ENCODE results near the gene TNPO2.

TNPO2 gene

GRCh38 chr19:12723641-12724426 lies at the start of gene TNPO2:
TNPO2 (minus strand) TSS chr19:12723932; CDS start chr19:12720977, 2,955 bp downstream.
- peak; percentile 68 for DNase-seq

- DNase-seq: no peak
These were observed 48.6 kb upstream of the TNPO2 start for GRCh38 chr19:12772323-12772722.

GRCh38 chr19:12770922-12771321 lies 47.2 kb upstream of the TNPO2 start:
- DNase-seq: no peak

- peak; percentile 80 for DNase-seq
These were observed 46.0 kb upstream of the TNPO2 start for GRCh38 chr19:12769689-12770088.

- DNase-seq: no peak
These were observed 43.9 kb upstream of the TNPO2 start for GRCh38 chr19:12767666-12768065.

GRCh38 chr19:12767150-12767549 lies 43.4 kb upstream of the TNPO2 start:
- no peak for DNase-seq

GRCh38 chr19:12766051-12766521 lies 42.4 kb upstream of the TNPO2 start:
- DNase-seq: peak; percentile 84

- DNase-seq: no peak
These were observed 41.0 kb upstream of the TNPO2 start for GRCh38 chr19:12764698-12765097.

- no peak for DNase-seq
These were observed 39.4 kb upstream of the TNPO2 start for GRCh38 chr19:12763100-12763499.

GRCh38 chr19:12759686-12760085 lies 36.0 kb upstream of the TNPO2 start:
- no peak for DNase-seq

GRCh38 chr19:12757544-12758274 lies 34.0 kb upstream of the TNPO2 start:
- peak; percentile 64 for DNase-seq

- DNase-seq: no peak
These were observed 32.6 kb upstream of the TNPO2 start for GRCh38 chr19:12756150-12756883.

GRCh38 chr19:12754465-12755196 lies 30.9 kb upstream of the TNPO2 start:
- DNase-seq: no peak

- no peak for DNase-seq
These were observed 28.5 kb upstream of the TNPO2 start for GRCh38 chr19:12752056-12752781.

- DNase-seq: no peak
These were observed 27.9 kb upstream of the TNPO2 start, which contains the start of gene BEST2 for GRCh38 chr19:12751635-12752034. BEST2 (plus strand) TSS chr19:12751791; CDS start chr19:12752593, 802 bp downstream.

- DNase-seq: no peak
These were observed 27.1 kb upstream of the TNPO2 start for GRCh38 chr19:12750851-12751250.

- no peak for DNase-seq
These were observed 26.3 kb upstream of the TNPO2 start for GRCh38 chr19:12749938-12750521.

- DNase-seq: no peak
These were observed 24.8 kb upstream of the TNPO2 start for GRCh38 chr19:12748489-12748888.

GRCh38 chr19:12745166-12745897 lies 21.6 kb upstream of the TNPO2 start:
- DNase-seq: no peak

GRCh38 chr19:12737835-12738351 lies 14.2 kb upstream of the TNPO2 start:
- DNase-seq: no peak

Data from CD4-positive, alpha-beta T cell treated with Interleukin-21 for 1 hour (primary cell).